ENCODE data around the gene RALY. TPM values are rescaled to one million over a fixed set of nuclear protein-coding genes. Genes with fewer than 3 reads are reported as not detected.

Gene RALY
- total RNA-seq, 4 donors from 2014 or later = 100 to 115 (median 106) TPM

DNA sequence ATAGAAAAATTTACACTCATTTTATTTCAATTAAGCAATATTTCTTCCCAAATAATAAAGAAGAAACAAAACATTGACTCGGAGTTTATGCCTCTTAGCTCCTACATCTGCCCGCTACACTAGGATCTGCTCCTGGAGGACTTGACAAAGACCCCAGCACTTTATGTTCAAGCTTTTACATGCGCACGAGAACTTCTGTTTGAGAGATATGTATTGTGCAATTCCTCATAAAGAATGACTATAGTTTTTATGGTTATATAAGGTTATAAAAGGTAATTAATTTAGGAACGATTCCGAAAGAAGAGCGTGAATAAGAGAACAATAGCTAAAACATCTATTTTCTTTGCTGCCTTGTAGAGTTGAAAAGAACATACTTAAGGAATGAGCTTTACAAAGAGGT is 12.4 kb upstream of the RALY start:
- Histone ChIP-seq H3K27me3 (no peaks in the 10 kb centered on the region), H3K4me1 (no peaks in the 10 kb centered on the region), H3K27ac (no peak overlapping the region), H3K4me3 (no peak overlapping the region), H3K9me3 (no peaks in the 10 kb centered on the region), H3K36me3 (no peaks in the 10 kb centered on the region)
- TF ChIP-seq, protein P1, sequence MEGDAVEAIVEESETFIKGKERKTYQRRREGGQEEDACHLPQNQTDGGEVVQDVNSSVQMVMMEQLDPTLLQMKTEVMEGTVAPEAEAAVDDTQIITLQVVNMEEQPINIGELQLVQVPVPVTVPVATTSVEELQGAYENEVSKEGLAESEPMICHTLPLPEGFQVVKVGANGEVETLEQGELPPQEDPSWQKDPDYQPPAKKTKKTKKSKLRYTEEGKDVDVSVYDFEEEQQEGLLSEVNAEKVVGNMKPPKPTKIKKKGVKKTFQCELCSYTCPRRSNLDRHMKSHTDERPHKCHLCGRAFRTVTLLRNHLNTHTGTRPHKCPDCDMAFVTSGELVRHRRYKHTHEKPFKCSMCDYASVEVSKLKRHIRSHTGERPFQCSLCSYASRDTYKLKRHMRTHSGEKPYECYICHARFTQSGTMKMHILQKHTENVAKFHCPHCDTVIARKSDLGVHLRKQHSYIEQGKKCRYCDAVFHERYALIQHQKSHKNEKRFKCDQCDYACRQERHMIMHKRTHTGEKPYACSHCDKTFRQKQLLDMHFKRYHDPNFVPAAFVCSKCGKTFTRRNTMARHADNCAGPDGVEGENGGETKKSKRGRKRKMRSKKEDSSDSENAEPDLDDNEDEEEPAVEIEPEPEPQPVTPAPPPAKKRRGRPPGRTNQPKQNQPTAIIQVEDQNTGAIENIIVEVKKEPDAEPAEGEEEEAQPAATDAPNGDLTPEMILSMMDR (IDR thresholded peaks at IDR 0.05) = no peak
- no peak for TF ChIP-seq POLR2A (IDR thresholded peaks at IDR 0.05)
- DNase-seq = no peak

DNA sequence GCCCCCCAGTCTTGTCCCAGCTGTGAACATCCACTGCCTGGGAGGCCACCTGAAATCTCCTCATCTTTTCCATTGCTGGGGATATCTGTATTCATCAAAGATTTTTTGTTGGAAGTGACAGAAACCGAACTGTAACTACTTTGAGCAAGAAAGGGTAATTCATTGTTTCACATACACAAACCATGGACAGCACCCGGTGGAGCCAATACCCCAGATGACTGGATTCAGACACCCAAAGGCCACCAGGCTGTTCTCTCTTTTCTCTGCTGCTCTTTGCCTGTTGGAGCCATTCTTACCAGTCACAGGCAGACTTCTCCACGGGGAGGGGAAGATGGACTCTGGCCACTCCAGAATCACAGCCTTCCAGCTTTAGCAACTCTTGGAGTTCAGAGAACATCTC is 11.7 kb upstream of the RALY start:
- DNase-seq = no peak
- Histone ChIP-seq H3K9me3 (no peaks in the 10 kb centered on the region), H3K36me3 (no peaks in the 10 kb centered on the region), H3K4me3 (no peak overlapping the region), H3K4me1 (no peaks in the 10 kb centered on the region), H3K27ac (no peak overlapping the region), H3K27me3 (no peaks in the 10 kb centered on the region)
- TF ChIP-seq POLR2A (IDR thresholded peaks at IDR 0.05) = no peak

DNA sequence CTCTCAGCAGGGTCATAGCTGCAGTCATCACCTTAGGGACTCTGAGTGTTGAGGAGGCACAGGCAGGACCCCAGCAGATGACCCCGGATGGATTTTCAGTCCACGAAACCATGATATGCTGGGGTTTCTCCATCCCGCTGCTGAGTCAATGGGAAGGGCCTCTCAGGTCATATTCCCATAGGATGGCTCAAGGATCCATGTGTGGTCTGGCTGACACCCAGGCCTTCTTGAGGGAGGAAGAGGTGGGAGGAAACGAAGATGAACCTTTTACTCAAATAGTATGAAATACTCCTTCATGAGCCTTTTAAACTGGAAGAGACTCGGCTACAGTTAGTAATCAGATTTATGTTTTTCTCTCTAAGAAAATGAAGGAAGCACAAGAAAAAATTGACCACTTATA is 10.3 kb upstream of the RALY start:
- Histone ChIP-seq H3K27me3 (no peaks in the 10 kb centered on the region), H3K27ac (no peak overlapping the region), H3K4me3 (no peak overlapping the region), H3K36me3 (no peaks in the 10 kb centered on the region), H3K4me1 (no peaks in the 10 kb centered on the region), H3K9me3 (no peaks in the 10 kb centered on the region)
- TF ChIP-seq, protein P1 (IDR thresholded peaks at IDR 0.05) = no peak
- TF ChIP-seq POLR2A (IDR thresholded peaks at IDR 0.05) = no peak
- no peak for DNase-seq

DNA sequence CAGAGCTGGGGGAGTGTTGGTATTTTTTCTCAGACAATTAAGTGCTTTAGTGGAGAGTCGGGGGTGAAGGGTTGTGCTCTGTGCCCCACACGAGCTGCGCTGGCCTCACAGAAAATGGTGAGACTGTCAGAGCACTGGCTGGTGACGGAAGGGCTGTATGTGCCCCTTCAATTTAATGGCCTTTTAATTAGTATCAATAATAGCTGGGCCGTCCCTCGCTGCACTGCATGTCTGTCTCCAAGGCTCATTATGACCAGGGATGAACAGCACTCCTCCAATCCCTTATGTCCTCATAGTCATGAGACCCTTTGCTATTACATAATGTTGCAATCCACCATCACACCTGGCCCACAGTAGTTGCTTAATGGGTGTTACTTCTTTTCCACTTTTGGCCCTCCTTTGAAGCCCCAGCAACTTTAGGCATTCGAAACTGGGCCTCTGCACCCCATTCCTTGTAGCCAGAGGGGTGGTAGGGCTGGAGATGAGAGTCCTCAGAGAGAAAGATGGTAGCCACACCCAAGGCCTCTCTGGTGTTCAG is 9.5 kb upstream of the RALY start:
- DNase-seq = no peak
- no peak for TF ChIP-seq POLR2A (IDR thresholded peaks at IDR 0.05)
- H3K9me3 ChIP-seq = no peaks in the 10 kb centered on the region

DNA sequence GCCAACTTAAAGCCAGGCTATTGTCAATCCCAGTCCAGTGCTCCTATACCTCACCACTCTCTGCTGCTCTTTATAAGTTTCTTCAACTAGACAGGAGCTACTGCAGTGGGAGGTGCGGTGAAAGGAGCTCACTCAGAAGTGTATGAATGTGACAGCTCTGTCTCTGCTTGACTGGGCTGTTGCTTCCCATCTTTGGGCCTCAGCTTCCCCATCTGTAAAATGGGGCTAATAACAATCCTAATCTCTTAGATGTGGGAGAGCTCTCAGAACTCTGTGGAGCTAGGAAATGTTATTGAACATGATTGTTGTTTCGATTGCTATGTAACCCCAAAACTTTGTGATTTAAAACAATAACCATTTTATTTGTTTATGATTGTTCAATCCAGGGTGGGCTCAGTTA is 8.4 kb upstream of the RALY start:
- H3K27ac ChIP-seq = no peak overlapping the region
- H3K27me3 ChIP-seq = no peaks in the 10 kb centered on the region
- H3K4me3 ChIP-seq = no peak overlapping the region
- DNase-seq = no peak
- no peak for TF ChIP-seq POLR2A (IDR thresholded peaks at IDR 0.05)
- TF ChIP-seq, protein P1 (IDR thresholded peaks at IDR 0.05) = no peak
- H3K4me1 ChIP-seq = no peaks in the 10 kb centered on the region
- H3K9me3 ChIP-seq = no peaks in the 10 kb centered on the region
- no peaks in the 10 kb centered on the region for H3K36me3 ChIP-seq

More for the DNA sequence above, 9.5 kb upstream of the RALY start:
- H3K4me3 ChIP-seq = no peak overlapping the region
- no peak overlapping the region for H3K27ac ChIP-seq
- H3K36me3 ChIP-seq = no peaks in the 10 kb centered on the region
- no peaks in the 10 kb centered on the region for H3K4me1 ChIP-seq
- H3K27me3 ChIP-seq = no peaks in the 10 kb centered on the region

DNA sequence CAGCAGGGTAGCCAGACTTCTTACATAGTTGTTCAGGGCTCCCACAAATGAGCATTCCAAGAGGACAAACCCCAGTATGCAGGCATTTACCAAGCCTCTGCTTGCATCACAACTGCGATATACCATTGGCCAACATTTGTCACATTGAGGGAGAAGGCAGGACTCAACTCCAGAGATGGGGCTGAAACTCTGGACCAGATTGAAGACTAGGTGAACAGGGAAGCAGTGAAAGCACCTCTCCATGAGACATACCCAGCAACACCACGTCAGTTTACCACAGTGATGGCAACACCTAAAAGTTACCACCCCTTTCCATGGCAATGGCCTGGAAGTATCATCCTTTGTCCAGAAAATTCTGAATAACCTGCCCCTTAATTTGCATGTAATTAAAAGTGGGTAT is 7.9 kb upstream of the RALY start:
- Histone ChIP-seq H3K4me3 (no peak overlapping the region), H3K36me3 (no peaks in the 10 kb centered on the region), H3K27me3 (no peaks in the 10 kb centered on the region), H3K9me3 (no peaks in the 10 kb centered on the region), H3K4me1 (no peaks in the 10 kb centered on the region), H3K27ac (no peak overlapping the region)
- TF ChIP-seq, protein P1 (IDR thresholded peaks at IDR 0.05) = no peak
- no peak for TF ChIP-seq POLR2A (IDR thresholded peaks at IDR 0.05)
- DNase-seq = no peak

Data from Peyer's patch (tissue), 4 donors.